ENCODE data around the gene THSD7B. TPM values are rescaled to one million over a fixed set of nuclear protein-coding genes. Genes with fewer than 3 reads are reported as not detected.

THSD7B gene
- total RNA-seq, 1 donor from 2014 or later, result 0.38 TPM

- intact Hi-C loops (cut with DNase I), result no loop called here
- no peak for DNase-seq
- Histone ChIP-seq H3K36me3 (no peaks in the 10 kb centered on the region), H3K27me3 (ENCODE audit: low read depth) (no peaks in the 10 kb centered on the region), H3K27ac (no peak overlapping the region), H3K4me3 (no peak overlapping the region), H3K4me1 (no peaks in the 10 kb centered on the region), H3K9me3 (no peaks in the 10 kb centered on the region)
- ATAC-seq, result no peak
- no peak for TF ChIP-seq CTCF (IDR thresholded peaks at IDR 0.05)
Measured at GRCh38 chr2:137009953-137010352, 244.6 kb downstream of the THSD7B start.

DNA sequence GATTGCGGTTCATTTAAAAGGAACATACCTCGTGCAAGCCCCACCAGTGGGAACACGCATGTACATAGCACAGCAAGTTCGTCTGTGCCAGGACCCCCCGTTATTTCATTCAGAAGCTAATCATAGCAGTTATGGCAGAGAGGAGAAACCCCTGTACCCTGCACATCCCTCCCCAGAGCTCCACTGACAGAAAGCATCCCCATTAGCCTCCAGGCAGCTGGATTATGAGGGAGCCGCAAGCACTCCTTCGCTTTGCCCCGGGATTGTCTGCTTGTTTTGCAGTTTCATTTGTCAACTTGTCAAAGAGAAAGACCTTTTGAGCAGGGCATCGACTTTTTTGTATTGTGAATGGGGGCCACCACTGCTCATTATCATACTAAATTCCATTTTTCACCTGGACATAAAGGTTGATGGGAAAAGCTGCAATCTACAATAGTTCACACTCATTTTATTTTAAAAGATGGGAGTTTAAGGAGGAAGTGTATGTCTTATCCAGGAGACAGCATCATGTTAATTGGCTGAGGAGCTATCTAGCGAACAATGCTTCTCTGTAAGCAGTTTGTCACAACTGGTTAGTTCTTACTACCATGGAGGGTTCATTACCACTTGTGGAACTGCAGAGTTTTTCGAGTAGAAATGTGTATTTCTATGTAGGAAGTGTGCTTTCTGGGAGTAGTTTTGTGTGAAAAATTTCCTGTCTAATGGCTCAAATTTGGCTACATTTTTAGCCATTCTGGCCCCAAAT is 255.3 kb downstream of the THSD7B start:
- TF ChIP-seq CTCF (IDR thresholded peaks at IDR 0.05), result no peak
- Histone ChIP-seq H3K36me3 (no peaks in the 10 kb centered on the region), H3K9me3 (no peaks in the 10 kb centered on the region), H3K27ac (no peak overlapping the region), H3K27me3 (ENCODE audit: low read depth) (no peaks in the 10 kb centered on the region), H3K4me1 (no peaks in the 10 kb centered on the region), H3K4me3 (no peak overlapping the region)
- ATAC-seq (no peak), DNase-seq (no peak)
- intact Hi-C loops (cut with DNase I), result no loop called here

- ATAC-seq (no peak), DNase-seq (no peak)
- H3K4me1 ChIP-seq, result no peaks in the 10 kb centered on the region
- H3K9me3 ChIP-seq, result no peaks in the 10 kb centered on the region
- no peak overlapping the region for H3K4me3 ChIP-seq
- H3K27ac ChIP-seq, result no peak overlapping the region
- H3K36me3 ChIP-seq, result no peaks in the 10 kb centered on the region
- intact Hi-C loops (cut with DNase I), result no loop called here
- H3K27me3 ChIP-seq (ENCODE audit: low read depth), result no peaks in the 10 kb centered on the region
- TF ChIP-seq CTCF (IDR thresholded peaks at IDR 0.05), result no peak
Measured at GRCh38 chr2:137021763-137022162, 256.4 kb downstream of the THSD7B start.

DNA sequence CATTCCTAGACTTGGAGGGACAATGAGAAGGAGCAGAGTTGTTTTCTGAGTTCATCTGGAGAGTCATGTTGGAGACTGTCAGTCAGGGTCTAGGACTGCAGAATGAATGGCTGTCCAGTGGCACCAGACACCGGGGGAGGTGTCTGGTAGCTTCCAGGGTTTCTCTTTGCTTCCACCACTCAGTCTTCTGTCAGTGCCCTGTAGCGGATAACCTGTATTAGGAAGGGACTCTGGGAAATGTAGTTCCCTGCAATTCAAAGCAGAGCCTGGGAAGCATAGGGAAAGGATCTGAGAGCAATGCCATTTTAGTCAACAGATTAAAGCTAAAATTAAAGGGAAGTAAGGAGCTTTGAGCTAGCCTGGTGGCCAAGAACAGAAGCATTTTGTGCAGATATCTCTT is 257.9 kb downstream of the THSD7B start:
- intact Hi-C loops (cut with DNase I), result no loop called here
- DNase-seq (no peak), ATAC-seq (no peak)
- no peaks in the 10 kb centered on the region for H3K36me3 ChIP-seq
- H3K4me3 ChIP-seq, result no peak overlapping the region
- TF ChIP-seq CTCF (IDR thresholded peaks at IDR 0.05), result no peak
- H3K27ac ChIP-seq, result no peak overlapping the region
- no peaks in the 10 kb centered on the region for H3K4me1 ChIP-seq
- no peaks in the 10 kb centered on the region for H3K27me3 ChIP-seq (ENCODE audit: low read depth)
- H3K9me3 ChIP-seq, result no peaks in the 10 kb centered on the region

- no peak overlapping the region for H3K27ac ChIP-seq
- DNase-seq, result no peak
- TF ChIP-seq CTCF (IDR thresholded peaks at IDR 0.05), result no peak
- H3K36me3 ChIP-seq, result no peaks in the 10 kb centered on the region
- H3K4me3 ChIP-seq, result no peak overlapping the region
- ATAC-seq, result no peak
- intact Hi-C loops (cut with DNase I), result no loop called here
- H3K27me3 ChIP-seq (ENCODE audit: low read depth), result no peaks in the 10 kb centered on the region
- no peaks in the 10 kb centered on the region for H3K4me1 ChIP-seq
- H3K9me3 ChIP-seq, result no peaks in the 10 kb centered on the region
Measured at GRCh38 chr2:137031731-137032130, 266.4 kb downstream of the THSD7B start.
